SK-N-SH (cell line): ENCODE measurements around the gene SLC26A3. TPM values are rescaled to one million over a fixed set of nuclear protein-coding genes. Genes with fewer than 3 reads are reported as not detected.

Experiments
- CHD2 ChIP-seq: fragments of 150-350 bp; IDR thresholded peaks from 2 replicates; pipeline ENCODE4 v1.6.1; 2018; ENCODE audit warnings: low read length; ENCODE audit not compliant: partially characterized antibody
- ELF1 ChIP-seq: IDR thresholded peaks from 2 replicates; pipeline ENCODE4 v1.4.0; 2012
- EP300 ChIP-seq, 2 experiments: IDR thresholded peaks; 2 replicates each; pipeline versions ENCODE4 v1.4.0 to v1.6.1; 2012; ENCODE audit warnings: borderline replicate concordance in 1 of 2, low read depth in 1 of 2, low read length in 1 of 2
- FOSL2 ChIP-seq: IDR thresholded peaks from 2 replicates; pipeline ENCODE4 v1.4.0; 2012; ENCODE audit warnings: low read depth, mild to moderate bottlenecking, moderate library complexity, borderline replicate concordance
- FOXJ3 ChIP-seq: sonication (generic); formaldehyde crosslinking; IDR thresholded peaks from 2 replicates; pipeline ENCODE4 v1.5.1; 2020; ENCODE audit warnings: mild to moderate bottlenecking, missing genetic modification reagents
- MAX ChIP-seq: IDR thresholded peaks from 2 replicates; pipeline ENCODE4 v1.4.0; 2012; ENCODE audit warnings: low read depth
- NFIC ChIP-seq: IDR thresholded peaks from 2 replicates; pipeline ENCODE4 v1.4.0; 2012; ENCODE audit warnings: borderline replicate concordance
- POLR2AphosphoS5 ChIP-seq: IDR thresholded peaks from 2 replicates; pipeline ENCODE4 v1.6.1; 2012; ENCODE audit warnings: low read depth, low read length
- REST ChIP-seq: IDR thresholded peaks from 2 replicates; pipeline ENCODE4 v1.6.1; 2012; ENCODE audit warnings: mild to moderate bottlenecking, low read depth, low read length, moderate library complexity
- RFX5 ChIP-seq: IDR thresholded peaks from 2 replicates; pipeline ENCODE4 v1.6.1; 2012; ENCODE audit warnings: mild to moderate bottlenecking, improper control_type of control experiment, low read length
- RXRA ChIP-seq: IDR thresholded peaks from 2 replicates; pipeline ENCODE4 v1.4.0; 2012; ENCODE audit warnings: low read depth, mild to moderate bottlenecking, borderline replicate concordance
- SIN3A ChIP-seq: IDR thresholded peaks from 2 replicates; pipeline ENCODE4 v1.6.1; 2012; ENCODE audit warnings: low read depth, mild to moderate bottlenecking, low read length, moderate library complexity, borderline replicate concordance
- SMC3 ChIP-seq: IDR thresholded peaks from 2 replicates; pipeline ENCODE4 v1.6.1; 2012; ENCODE audit warnings: low read depth, low read length, improper control_type of control experiment
- TAF1 ChIP-seq: IDR thresholded peaks from 2 replicates; pipeline ENCODE4 v1.6.1; 2012; ENCODE audit warnings: low read depth, mild to moderate bottlenecking, low read length, moderate library complexity, borderline replicate concordance
- TCF12 ChIP-seq: IDR thresholded peaks from 2 replicates; pipeline ENCODE4 v1.4.0; 2012
- TEAD4 ChIP-seq: IDR thresholded peaks from 2 replicates; pipeline ENCODE4 v1.4.0; 2012; ENCODE audit warnings: mild to moderate bottlenecking, borderline replicate concordance; ENCODE audit not compliant: insufficient read depth
- USF2 ChIP-seq: fragments of 150-350 bp; IDR thresholded peaks from 2 replicates; pipeline ENCODE4 v1.6.1; 2017; ENCODE audit warnings: antibody characterized with exemption, low read length, low read depth, borderline replicate concordance
- YY1 ChIP-seq: IDR thresholded peaks from 2 replicates; pipeline ENCODE4 v1.4.0; 2012; ENCODE audit warnings: low read depth, mild to moderate bottlenecking
- polyA plus RNA-seq, 3 experiments: library from polyadenylated mRNA; depleted of rRNA; stranded (reverse); fragments of >200 nt; gene quantifications; 2 replicates each; pipeline ENCODE4 v1.2.3, GENCODE V29; 2012

The SLC26A3 gene
- polyA plus RNA-seq, 1 of the 3 experiments (the other 2 are of a cell fraction): not detected

GRCh38 chr7:107743567-107744344, 59.3 kb downstream of the SLC26A3 start, which contains the start of gene CBLL1 (continued):
- TF ChIP-seq EP300 (IDR thresholded peaks at IDR 0.05; ENCODE audit: borderline replicate concordance in 1 of 2, low read depth in 1 of 2, low read length in 1 of 2) (peak in 1 of 2 experiments; percentile 59; a peak in 2 of 4 replicates), CHD2 (peak; percentile 71), POLR2AphosphoS5 (peak; percentile 83), YY1 (peak; percentile 76), SIN3A (peak; percentile 98), ELF1 (peak; percentile 98), FOXJ3 (CRISPR knock-in tag) (peak; percentile 99), RXRA (0 out of 2 replicates have a peak, but pooled peaks have one; percentile 35), SMC3 (peak; percentile 94), TEAD4 (no peak), REST (peak; percentile 41), MAX (peak; percentile 93), TAF1 (peak; percentile 85), NFIC (peak; percentile 6; the same call in 1 of the 2 replicates), RFX5 (no peak), TCF12 (peak; percentile 42), FOSL2 (no peak), USF2 (no peak)
